ENCODE measurements around the gene NOTCH1.

DNA sequence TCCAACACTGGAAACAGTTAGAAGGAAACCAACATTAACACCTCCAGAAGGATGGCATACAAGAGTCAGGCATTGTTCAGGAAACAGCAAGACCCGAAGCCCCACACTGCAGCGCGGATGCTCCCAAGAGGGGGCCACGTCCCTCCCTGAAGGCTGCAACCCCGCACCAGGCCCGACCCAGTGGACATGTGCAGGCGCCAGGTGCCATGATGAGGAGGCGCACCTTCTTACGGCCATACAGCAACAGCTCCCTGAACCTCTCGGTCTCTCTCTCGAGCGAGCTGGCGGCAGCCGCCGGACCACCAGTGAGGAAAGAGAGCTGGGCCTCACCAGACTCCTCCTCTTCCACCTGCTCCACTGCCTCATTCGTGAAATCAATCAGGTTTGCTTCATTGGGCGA, 83.2 kb downstream of the NOTCH1 start:
- TF ChIP-seq, protein P1, sequence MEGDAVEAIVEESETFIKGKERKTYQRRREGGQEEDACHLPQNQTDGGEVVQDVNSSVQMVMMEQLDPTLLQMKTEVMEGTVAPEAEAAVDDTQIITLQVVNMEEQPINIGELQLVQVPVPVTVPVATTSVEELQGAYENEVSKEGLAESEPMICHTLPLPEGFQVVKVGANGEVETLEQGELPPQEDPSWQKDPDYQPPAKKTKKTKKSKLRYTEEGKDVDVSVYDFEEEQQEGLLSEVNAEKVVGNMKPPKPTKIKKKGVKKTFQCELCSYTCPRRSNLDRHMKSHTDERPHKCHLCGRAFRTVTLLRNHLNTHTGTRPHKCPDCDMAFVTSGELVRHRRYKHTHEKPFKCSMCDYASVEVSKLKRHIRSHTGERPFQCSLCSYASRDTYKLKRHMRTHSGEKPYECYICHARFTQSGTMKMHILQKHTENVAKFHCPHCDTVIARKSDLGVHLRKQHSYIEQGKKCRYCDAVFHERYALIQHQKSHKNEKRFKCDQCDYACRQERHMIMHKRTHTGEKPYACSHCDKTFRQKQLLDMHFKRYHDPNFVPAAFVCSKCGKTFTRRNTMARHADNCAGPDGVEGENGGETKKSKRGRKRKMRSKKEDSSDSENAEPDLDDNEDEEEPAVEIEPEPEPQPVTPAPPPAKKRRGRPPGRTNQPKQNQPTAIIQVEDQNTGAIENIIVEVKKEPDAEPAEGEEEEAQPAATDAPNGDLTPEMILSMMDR (IDR thresholded peaks at IDR 0.05; ENCODE audit: low read depth, low read length) = no peak
- no peak for TF ChIP-seq EZH2phosphoT487 (IDR thresholded peaks at IDR 0.05; ENCODE audit: low read depth)
